ENCODE results near the gene HAAO.

- TF ChIP-seq CTCF (IDR thresholded peaks at IDR 0.05) (no peak), POLR2A (IDR thresholded peaks at IDR 0.05) (no peak)
Observed at GRCh38 chr2:42764901-42765300, 27.5 kb downstream of the HAAO start.
